B cell (primary cell): ENCODE data around the gene RFC2.

Experiments used
- EZH2 ChIP-seq: IDR thresholded peaks from 2 replicates; pipeline ENCODE4 v1.6.1; 2012; ENCODE audit warnings: borderline replicate concordance, low read depth, mild to moderate bottlenecking, moderate library complexity, low read length; ENCODE audit not compliant: insufficient read depth, poor library complexity, severe bottlenecking
- TF ChIP-seq, protein P1 (sequence below): fragments of 200-600 bp; IDR thresholded peaks from one replicate; pipeline ENCODE4 v1.8.0; 2022; ENCODE audit warnings: antibody characterized with exemption, mild to moderate bottlenecking

DNA sequence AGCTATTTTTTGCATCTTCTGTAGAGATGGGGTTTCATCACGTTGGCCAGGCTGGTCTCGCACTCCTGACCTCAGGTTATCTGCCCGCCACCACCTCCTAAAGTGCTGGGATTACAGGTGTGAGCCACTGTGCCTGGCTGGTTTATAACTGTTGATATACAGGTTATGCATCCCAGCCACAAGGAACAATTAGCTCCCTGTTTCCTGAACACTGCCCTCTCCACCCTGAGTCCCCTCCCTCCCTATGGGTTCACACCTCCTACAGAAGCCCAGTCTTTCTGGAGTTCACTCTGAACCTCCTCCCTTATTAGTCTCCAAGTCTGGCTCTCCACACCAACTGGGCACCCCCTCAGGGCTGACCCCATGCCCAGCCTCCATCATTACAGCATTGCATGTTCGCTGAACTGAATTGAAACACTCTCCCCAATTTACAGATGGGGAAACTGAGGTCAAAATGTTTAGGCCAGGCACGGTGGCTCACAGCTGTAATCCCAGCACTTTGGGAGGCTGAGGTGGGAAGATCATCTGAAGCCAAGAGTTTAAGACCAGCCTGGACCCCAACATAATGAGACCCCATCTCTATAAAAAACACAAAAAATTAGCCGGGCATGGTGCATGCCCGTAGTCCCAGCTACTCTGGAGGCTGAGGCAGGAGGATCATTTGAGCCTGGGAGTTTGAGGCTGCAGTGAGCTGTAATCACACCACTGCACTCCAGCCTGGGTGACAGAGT lies 33.3 kb upstream of the RFC2 start:
- TF ChIP-seq, protein P1, sequence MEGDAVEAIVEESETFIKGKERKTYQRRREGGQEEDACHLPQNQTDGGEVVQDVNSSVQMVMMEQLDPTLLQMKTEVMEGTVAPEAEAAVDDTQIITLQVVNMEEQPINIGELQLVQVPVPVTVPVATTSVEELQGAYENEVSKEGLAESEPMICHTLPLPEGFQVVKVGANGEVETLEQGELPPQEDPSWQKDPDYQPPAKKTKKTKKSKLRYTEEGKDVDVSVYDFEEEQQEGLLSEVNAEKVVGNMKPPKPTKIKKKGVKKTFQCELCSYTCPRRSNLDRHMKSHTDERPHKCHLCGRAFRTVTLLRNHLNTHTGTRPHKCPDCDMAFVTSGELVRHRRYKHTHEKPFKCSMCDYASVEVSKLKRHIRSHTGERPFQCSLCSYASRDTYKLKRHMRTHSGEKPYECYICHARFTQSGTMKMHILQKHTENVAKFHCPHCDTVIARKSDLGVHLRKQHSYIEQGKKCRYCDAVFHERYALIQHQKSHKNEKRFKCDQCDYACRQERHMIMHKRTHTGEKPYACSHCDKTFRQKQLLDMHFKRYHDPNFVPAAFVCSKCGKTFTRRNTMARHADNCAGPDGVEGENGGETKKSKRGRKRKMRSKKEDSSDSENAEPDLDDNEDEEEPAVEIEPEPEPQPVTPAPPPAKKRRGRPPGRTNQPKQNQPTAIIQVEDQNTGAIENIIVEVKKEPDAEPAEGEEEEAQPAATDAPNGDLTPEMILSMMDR: no peak
- no peak for TF ChIP-seq EZH2
